Keratinocyte (primary cell): Measurements from ENCODE around the gene DPYSL4. TPM values are rescaled to one million over a fixed set of nuclear protein-coding genes. Genes with fewer than 3 reads are reported as not detected.

ENCODE experiments used
- DNase-seq: peaks from one replicate; pipeline ENCODE4 v3.0.0-alpha.2; 2011; ENCODE audit warnings: low read depth, missing footprints, low spot score
- FAIRE-seq: peaks from 2 replicates; lab custom pipeline; 2011; peaks lifted over from hg19 to GRCh38; lab: Jason Lieb, UNC
- H2AFZ ChIP-seq: 2 replicates; pipeline ENCODE4 v1.6.0; 2012; ENCODE audit warnings: low read length, control low read depth, inconsistent platforms; ENCODE audit not compliant: control insufficient read depth
- H3K27ac ChIP-seq: 2 replicates; pipeline ENCODE4 v1.5.1; 2011; ENCODE audit warnings: low read length; ENCODE audit not compliant: control insufficient read depth, insufficient read depth
- H3K27me3 ChIP-seq: 3 replicates; pipeline ENCODE4 v1.6.0; 2011; ENCODE audit warnings: low read length; ENCODE audit not compliant: control insufficient read depth, insufficient read depth; ENCODE audit errors: extremely low read depth
- H3K36me3 ChIP-seq, 2 experiments: 2 replicates in 1 of 2; 3 replicates in 1 of 2; pipeline ENCODE4 v1.5.1; 2011; ENCODE audit warnings: low read length in 2 of 2, mild to moderate bottlenecking in 1 of 2; ENCODE audit not compliant: control insufficient read depth in 2 of 2, insufficient read depth in 2 of 2; ENCODE audit errors: extremely low read depth in 1 of 2
- H3K4me1 ChIP-seq: 3 replicates; pipeline ENCODE4 v1.5.1; 2011; ENCODE audit warnings: low read length; ENCODE audit not compliant: control insufficient read depth, insufficient read depth; ENCODE audit errors: extremely low read depth
- H3K4me2 ChIP-seq: 3 replicates; pipeline ENCODE4 v1.6.0; 2011; ENCODE audit warnings: low read depth, low read length; ENCODE audit not compliant: control insufficient read depth, insufficient read depth; ENCODE audit errors: extremely low read depth
- H3K4me3 ChIP-seq, 3 experiments: fragments of 200-600 bp in 1 of 3; sonication (generic) in 1 of 3; 2 replicates in 2 of 3; 3 replicates in 1 of 3; pipeline ENCODE4 v1.5.1; 2011 to 2016; ENCODE audit warnings: low read length in 3 of 3, mild to moderate bottlenecking in 3 of 3, control low read depth in 2 of 3, inconsistent platforms in 1 of 3, low read depth in 1 of 3, mixed read lengths in 1 of 3, mixed run types in 1 of 3, moderate library complexity in 1 of 3; ENCODE audit not compliant: control insufficient read depth in 2 of 3, insufficient read depth in 2 of 3; ENCODE audit errors: extremely low read depth in 1 of 3
- H3K79me2 ChIP-seq: 2 replicates; pipeline ENCODE4 v1.6.0; 2012; ENCODE audit warnings: low read length; ENCODE audit not compliant: control insufficient read depth, insufficient read depth
- H3K9ac ChIP-seq: 3 replicates; pipeline ENCODE4 v1.6.0; 2011; ENCODE audit warnings: low read length; ENCODE audit not compliant: control insufficient read depth, insufficient read depth; ENCODE audit errors: extremely low read depth
- H3K9me1 ChIP-seq: 3 replicates; pipeline ENCODE4 v1.6.0; 2011; ENCODE audit warnings: low read length; ENCODE audit not compliant: control insufficient read depth, insufficient read depth; ENCODE audit errors: extremely low read depth
- H3K9me3 ChIP-seq: 2 replicates; pipeline ENCODE4 v1.5.1; 2012; ENCODE audit warnings: low read depth, low read length; ENCODE audit not compliant: control insufficient read depth
- H4K20me1 ChIP-seq: 3 replicates; pipeline ENCODE4 v1.6.0; 2011; ENCODE audit warnings: low read length; ENCODE audit not compliant: control insufficient read depth, insufficient read depth; ENCODE audit errors: extremely low read depth
- EZH2 ChIP-seq: IDR thresholded peaks from one replicate; pipeline ENCODE4 v1.6.1; 2012; ENCODE audit warnings: inconsistent platforms, mild to moderate bottlenecking, low read length, moderate library complexity
- dilution Hi-C: fragments of 300-500 bp; cut with MboI; formaldehyde crosslinking; loops from one replicate; pipeline ENCODE4 v1.7.0; 2020; ENCODE audit warnings: low sequenced_read_pairs; ENCODE audit not compliant: extremely low pct_ligation_motif_present
- polyA plus RNA-seq, 5 experiments: library from polyadenylated mRNA; depleted of rRNA in 3 of 5; stranded (reverse) in 3 of 5; stranded (forward) in 1 of 5; unstranded in 1 of 5; fragments of >200 nt; gene quantifications; 1 replicate in 1 of 5; 2 replicates in 3 of 5; 3 replicates in 1 of 5; pipeline versions ENCODE4 v1.2.1 to v1.2.3, GENCODE V29; 2011 to 2012; ENCODE audit warnings: missing spikeins in 2 of 5, low read depth in 1 of 5, low replicate concordance in 1 of 5
- TF ChIP-seq, protein P1 (sequence below), 3 experiments: IDR thresholded peaks in 1 of 3; conservative IDR thresholded peaks in 1 of 3; optimal IDR thresholded peaks in 1 of 3; 2 replicates in 2 of 3; 3 replicates in 1 of 3; pipeline versions ENCODE3 to v1.5.1; 2011; ENCODE audit warnings: low read length in 3 of 3, mild to moderate bottlenecking in 3 of 3, moderate library complexity in 2 of 3, control low read depth in 1 of 3, inconsistent platforms in 1 of 3; ENCODE audit not compliant: insufficient read depth in 2 of 3; ENCODE audit errors: extremely low read depth in 1 of 3

The DPYSL4 gene
- polyA plus RNA-seq, 1 donor (not counting 4 experiments of a cell fraction or from before 2014, with no cell fraction given): 7.4 TPM

GRCh38 chr10:132225849-132226205 is 39.1 kb downstream of the DPYSL4 start:
- H3K27me3 ChIP-seq: no peaks in the 10 kb centered on the region
- DNase-seq (no peak), FAIRE-seq (no peak)
- dilution Hi-C loops: no loop called here
- H3K36me3 ChIP-seq: no peaks in the 10 kb centered on the region
- no peaks in the 10 kb centered on the region for H3K9me3 ChIP-seq
- no peak overlapping the region for H3K27ac ChIP-seq
- no peaks in the 10 kb centered on the region for H3K79me2 ChIP-seq
- no peaks in the 10 kb centered on the region for H3K4me1 ChIP-seq
- H4K20me1 ChIP-seq: no peaks in the 10 kb centered on the region
- no peaks in the 10 kb centered on the region for H3K9me1 ChIP-seq
- no peak for TF ChIP-seq EZH2
- TF ChIP-seq, protein P1, sequence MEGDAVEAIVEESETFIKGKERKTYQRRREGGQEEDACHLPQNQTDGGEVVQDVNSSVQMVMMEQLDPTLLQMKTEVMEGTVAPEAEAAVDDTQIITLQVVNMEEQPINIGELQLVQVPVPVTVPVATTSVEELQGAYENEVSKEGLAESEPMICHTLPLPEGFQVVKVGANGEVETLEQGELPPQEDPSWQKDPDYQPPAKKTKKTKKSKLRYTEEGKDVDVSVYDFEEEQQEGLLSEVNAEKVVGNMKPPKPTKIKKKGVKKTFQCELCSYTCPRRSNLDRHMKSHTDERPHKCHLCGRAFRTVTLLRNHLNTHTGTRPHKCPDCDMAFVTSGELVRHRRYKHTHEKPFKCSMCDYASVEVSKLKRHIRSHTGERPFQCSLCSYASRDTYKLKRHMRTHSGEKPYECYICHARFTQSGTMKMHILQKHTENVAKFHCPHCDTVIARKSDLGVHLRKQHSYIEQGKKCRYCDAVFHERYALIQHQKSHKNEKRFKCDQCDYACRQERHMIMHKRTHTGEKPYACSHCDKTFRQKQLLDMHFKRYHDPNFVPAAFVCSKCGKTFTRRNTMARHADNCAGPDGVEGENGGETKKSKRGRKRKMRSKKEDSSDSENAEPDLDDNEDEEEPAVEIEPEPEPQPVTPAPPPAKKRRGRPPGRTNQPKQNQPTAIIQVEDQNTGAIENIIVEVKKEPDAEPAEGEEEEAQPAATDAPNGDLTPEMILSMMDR (optimal IDR thresholded peaks at IDR 0.05 in 1 of 3, IDR thresholded peaks at IDR 0.05 in 1 of 3, conservative IDR thresholded peaks at IDR 0.05 in 1 of 3; ENCODE audit: extremely low read depth in 1 of 3, insufficient read depth in 2 of 3, low read length in 3 of 3): no peak
- H2AFZ ChIP-seq: no peak overlapping the region
- H3K4me2 ChIP-seq: no peak overlapping the region
- no peak overlapping the region for H3K4me3 ChIP-seq
- no peak overlapping the region for H3K9ac ChIP-seq

GRCh38 chr10:132226586-132227405 is 40.0 kb downstream of the DPYSL4 start:
- no peaks in the 10 kb centered on the region for H3K27me3 ChIP-seq
- no peaks in the 10 kb centered on the region for H3K36me3 ChIP-seq
- H3K4me1 ChIP-seq: no peaks in the 10 kb centered on the region
- H3K27ac ChIP-seq: no peak overlapping the region
- no peaks in the 10 kb centered on the region for H3K9me3 ChIP-seq
- FAIRE-seq: no peak
- H3K9me1 ChIP-seq: no peaks in the 10 kb centered on the region
- H4K20me1 ChIP-seq: no peaks in the 10 kb centered on the region
- dilution Hi-C loops: no loop called here
- no peak overlapping the region for H2AFZ ChIP-seq
- no peak overlapping the region for H3K9ac ChIP-seq
- TF ChIP-seq, protein P1 (optimal IDR thresholded peaks at IDR 0.05 in 1 of 3, IDR thresholded peaks at IDR 0.05 in 1 of 3, conservative IDR thresholded peaks at IDR 0.05 in 1 of 3; ENCODE audit: extremely low read depth in 1 of 3, insufficient read depth in 2 of 3, low read length in 3 of 3): no peak
- TF ChIP-seq EZH2: no peak
- no peak overlapping the region for H3K4me2 ChIP-seq
- no peak for DNase-seq
- no peak overlapping the region for H3K4me3 ChIP-seq
- H3K79me2 ChIP-seq: no peaks in the 10 kb centered on the region
